Measurements from ENCODE around the gene CNKSR3.

CNKSR3 gene

DNA sequence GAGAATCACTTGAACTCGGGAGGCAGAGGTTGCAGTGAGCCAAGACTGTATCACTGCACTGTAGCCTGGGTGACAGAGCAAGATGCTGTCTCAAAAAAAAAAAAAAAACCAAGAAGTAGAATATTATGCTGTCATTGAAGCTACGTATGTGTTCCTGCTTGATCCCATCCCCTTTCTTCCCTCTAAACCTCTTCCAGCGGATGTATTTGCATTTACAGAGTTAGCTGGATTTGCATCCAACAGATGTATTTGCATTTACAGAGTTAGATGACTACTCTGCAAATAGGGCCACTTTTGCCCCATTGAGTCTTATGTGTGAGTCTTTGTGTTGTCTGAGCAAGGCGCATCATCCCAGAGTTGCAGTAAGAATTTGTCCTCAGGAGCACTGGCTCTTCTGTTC lies 128.9 kb downstream of the CNKSR3 start:
- H3K4me3 ChIP-seq (ENCODE audit: low read depth, low read length): no peak overlapping the region
- TF ChIP-seq, protein P1, sequence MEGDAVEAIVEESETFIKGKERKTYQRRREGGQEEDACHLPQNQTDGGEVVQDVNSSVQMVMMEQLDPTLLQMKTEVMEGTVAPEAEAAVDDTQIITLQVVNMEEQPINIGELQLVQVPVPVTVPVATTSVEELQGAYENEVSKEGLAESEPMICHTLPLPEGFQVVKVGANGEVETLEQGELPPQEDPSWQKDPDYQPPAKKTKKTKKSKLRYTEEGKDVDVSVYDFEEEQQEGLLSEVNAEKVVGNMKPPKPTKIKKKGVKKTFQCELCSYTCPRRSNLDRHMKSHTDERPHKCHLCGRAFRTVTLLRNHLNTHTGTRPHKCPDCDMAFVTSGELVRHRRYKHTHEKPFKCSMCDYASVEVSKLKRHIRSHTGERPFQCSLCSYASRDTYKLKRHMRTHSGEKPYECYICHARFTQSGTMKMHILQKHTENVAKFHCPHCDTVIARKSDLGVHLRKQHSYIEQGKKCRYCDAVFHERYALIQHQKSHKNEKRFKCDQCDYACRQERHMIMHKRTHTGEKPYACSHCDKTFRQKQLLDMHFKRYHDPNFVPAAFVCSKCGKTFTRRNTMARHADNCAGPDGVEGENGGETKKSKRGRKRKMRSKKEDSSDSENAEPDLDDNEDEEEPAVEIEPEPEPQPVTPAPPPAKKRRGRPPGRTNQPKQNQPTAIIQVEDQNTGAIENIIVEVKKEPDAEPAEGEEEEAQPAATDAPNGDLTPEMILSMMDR (IDR thresholded peaks at IDR 0.05; ENCODE audit: low read depth, low read length, missing control alignments): no peak
- DNase-seq (ENCODE audit: low read depth): no peak

DNA sequence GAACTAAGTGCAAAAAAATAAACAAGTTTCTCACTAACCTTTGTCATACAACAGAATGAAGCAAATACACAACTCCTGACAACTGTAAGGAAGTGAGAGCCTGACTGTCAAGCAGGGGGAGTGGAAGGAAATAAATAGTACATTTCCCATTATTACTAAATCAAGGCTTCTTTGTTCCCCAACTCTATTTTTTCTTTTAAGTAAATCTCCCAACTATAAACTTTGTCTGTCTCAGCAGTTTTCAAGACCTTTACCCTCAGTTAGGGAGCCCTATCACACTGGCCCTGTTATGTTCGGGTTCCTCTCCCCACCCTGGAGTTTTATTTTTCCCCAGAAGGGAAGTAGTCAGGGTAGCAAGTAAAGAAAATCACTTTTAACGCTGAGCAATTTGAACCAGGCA lies 129.7 kb downstream of the CNKSR3 start:
- H3K4me3 ChIP-seq (ENCODE audit: low read depth, low read length): no peak overlapping the region
- TF ChIP-seq, protein P1 (IDR thresholded peaks at IDR 0.05; ENCODE audit: low read depth, low read length, missing control alignments): no peak
- DNase-seq (ENCODE audit: low read depth): no peak

DNA sequence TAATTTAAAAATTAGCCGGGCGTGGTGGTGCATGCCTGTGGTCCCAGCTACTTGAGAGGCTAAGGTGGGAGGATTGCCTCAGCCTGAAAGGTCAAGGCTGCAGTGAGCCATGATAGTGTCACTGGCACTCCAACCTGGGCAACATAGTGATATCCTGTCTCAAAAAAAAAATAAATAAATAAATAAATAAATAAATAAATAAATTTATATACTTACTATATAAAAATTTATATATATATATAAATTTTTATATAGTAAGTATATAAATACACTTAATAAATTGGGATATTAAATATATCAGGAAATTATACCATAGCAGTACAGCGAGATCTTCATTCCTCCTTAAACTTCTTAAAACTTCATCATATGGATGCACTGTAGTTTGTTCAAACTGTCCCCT lies 130.9 kb downstream of the CNKSR3 start:
- no peak overlapping the region for H3K4me3 ChIP-seq (ENCODE audit: low read depth, low read length)
- TF ChIP-seq, protein P1 (IDR thresholded peaks at IDR 0.05; ENCODE audit: low read depth, low read length, missing control alignments): no peak
- no peak for DNase-seq (ENCODE audit: low read depth)

DNA sequence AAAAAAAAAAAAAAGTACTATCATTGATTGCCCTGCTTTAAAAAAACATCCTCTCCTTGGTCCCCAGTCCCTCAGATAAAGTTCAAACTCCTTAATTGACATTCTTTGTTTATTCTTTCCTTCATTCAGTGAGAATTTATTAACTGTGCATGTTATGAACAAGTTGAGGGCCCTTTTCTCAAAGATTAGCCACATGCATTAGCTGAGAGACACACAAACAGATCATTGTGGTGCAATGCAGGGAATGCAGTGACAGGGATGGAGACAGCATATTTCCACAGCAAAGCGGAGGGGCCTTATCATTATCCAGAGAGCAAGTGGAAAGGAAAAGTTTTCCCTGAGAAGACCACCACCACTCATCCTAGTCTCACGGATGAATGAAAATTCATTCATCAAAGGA lies 132.0 kb downstream of the CNKSR3 start:
- DNase-seq (ENCODE audit: low read depth): no peak
- TF ChIP-seq, protein P1 (IDR thresholded peaks at IDR 0.05; ENCODE audit: low read depth, low read length, missing control alignments): no peak
- H3K4me3 ChIP-seq (ENCODE audit: low read depth, low read length): no peak overlapping the region

DNA sequence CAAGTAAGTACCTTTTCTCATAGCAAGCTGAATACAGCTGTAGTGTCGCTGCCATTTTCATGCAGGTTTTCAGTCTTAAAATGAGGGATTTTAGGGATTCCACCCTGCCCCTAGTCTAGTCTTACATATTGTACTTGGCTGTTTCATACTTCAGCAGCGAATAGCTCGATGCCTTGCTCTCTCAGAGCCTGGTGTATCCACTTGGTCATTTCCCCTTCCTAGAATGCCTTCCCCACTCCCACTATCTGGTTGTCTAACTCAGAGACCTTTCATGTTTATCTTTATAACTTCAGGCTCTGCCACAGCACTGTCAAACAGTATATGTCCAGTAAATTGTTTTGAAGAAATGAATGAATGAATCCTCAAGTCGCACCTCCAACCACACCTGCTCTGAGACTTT lies 132.8 kb downstream of the CNKSR3 start:
- no peak for DNase-seq (ENCODE audit: low read depth)
- TF ChIP-seq, protein P1 (IDR thresholded peaks at IDR 0.05; ENCODE audit: low read depth, low read length, missing control alignments): no peak
- no peak overlapping the region for H3K4me3 ChIP-seq (ENCODE audit: low read depth, low read length)

DNA sequence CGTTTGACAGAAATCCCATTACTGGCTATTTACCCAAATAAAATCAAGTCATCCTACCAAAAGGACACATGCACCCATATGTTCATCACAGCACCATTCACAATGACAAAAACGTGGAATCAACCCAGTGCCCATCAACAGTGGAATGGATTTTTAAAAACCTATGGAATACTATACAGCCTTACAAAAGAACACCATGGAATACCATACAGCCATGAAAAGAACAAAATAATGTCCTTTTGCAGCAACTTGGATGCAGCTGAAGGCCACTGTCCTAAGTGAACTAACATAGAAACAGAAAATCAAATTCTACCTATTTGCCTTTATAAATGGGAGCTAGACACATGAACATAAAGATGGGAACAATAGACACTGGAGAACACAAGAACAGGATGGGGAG lies 136.5 kb downstream of the CNKSR3 start:
- DNase-seq (ENCODE audit: low read depth): no peak
- TF ChIP-seq, protein P1 (IDR thresholded peaks at IDR 0.05; ENCODE audit: low read depth, low read length, missing control alignments): no peak
- no peak overlapping the region for H3K4me3 ChIP-seq (ENCODE audit: low read depth, low read length)

DNA sequence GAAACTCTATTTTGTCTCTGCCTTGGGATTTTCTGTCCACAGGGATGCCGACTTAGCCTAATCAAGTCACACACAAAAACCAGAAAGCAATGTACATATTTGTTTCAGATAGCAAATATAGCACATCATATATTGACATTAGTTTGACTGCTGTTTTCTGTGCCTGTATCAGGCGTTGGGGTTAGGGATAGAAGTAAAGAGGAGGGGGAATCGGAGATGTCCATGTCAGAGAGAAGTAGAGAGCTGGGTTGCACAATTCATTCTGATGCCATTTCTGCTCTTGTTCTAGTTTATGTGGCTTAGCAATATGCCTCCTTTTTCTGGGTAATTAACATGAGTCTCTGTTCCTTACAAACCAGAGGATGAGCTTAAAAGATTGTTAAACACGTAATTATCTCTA lies 139.2 kb downstream of the CNKSR3 start:
- TF ChIP-seq, protein P1 (IDR thresholded peaks at IDR 0.05; ENCODE audit: low read depth, low read length, missing control alignments): no peak
- no peak for DNase-seq (ENCODE audit: low read depth)
- no peak overlapping the region for H3K4me3 ChIP-seq (ENCODE audit: low read depth, low read length)
